Activated naive CD4-positive, alpha-beta T cell treated with anti-CD3 and anti-CD28 coated beads for 36 hours (primary cell): ENCODE results near the gene TAAR8. TPM values are rescaled to one million over a fixed set of nuclear protein-coding genes. Genes with fewer than 3 reads are reported as not detected.
"Not testable (repeated sequence)": the region's sequence is repeated elsewhere in the genome, so short reads cannot be mapped to it uniquely, and the experiment has no call there.

Experiments
- CTCF ChIA-PET: fragments of 350-600 bp; sonication (Branson Sonifier 250); formaldehyde crosslinking; loops from one replicate; lab custom pipeline; 2021; ENCODE audit warnings: antibody characterized with exemption; lab: Charles Lee
- DNase-seq: peaks from one replicate; pipeline ENCODE4 v3.0.0-alpha.2; 2020
- H3K27ac Mint-ChIP-seq: one replicate; pipeline ENCODE4 v1.8.0; 2021; ENCODE audit warnings: mild to moderate bottlenecking, mixed read lengths
- H3K27me3 Mint-ChIP-seq: one replicate; pipeline ENCODE4 v1.8.0; 2021; ENCODE audit warnings: low read depth, mixed read lengths
- H3K36me3 Mint-ChIP-seq: one replicate; pipeline ENCODE4 v1.8.0; 2021; ENCODE audit warnings: low read depth, mixed read lengths
- H3K4me1 Mint-ChIP-seq: one replicate; pipeline ENCODE4 v1.8.0; 2021; ENCODE audit warnings: low read depth, mixed read lengths
- H3K4me3 Mint-ChIP-seq: one replicate; pipeline ENCODE4 v1.8.0; 2021; ENCODE audit warnings: mild to moderate bottlenecking, moderate library complexity, mixed read lengths
- H3K9me3 Mint-ChIP-seq: one replicate; pipeline ENCODE4 v1.8.0; 2021; ENCODE audit warnings: mixed read lengths
- intact Hi-C: fragments of 100-400 bp; cut with micrococcal nuclease; formaldehyde crosslinking; loops from one replicate; pipeline ENCODE4 v1.15.1; 2023
- total RNA-seq, 2 experiments: library from RNA; stranded (reverse); gene quantifications; one replicate each; pipeline ENCODE4 v1.2.3, GENCODE V29; 2021

TAAR8 gene
- total RNA-seq, 2 experiments from 2014 or later: not detected

- peaks cover 29% of the 10 kb centered on the region for H3K27me3 Mint-ChIP-seq
- DNase-seq: no peak
- H3K4me1 Mint-ChIP-seq: no peaks in the 10 kb centered on the region
- H3K4me3 Mint-ChIP-seq: no peak overlapping the region
- no peaks in the 10 kb centered on the region for H3K36me3 Mint-ChIP-seq
- intact Hi-C loops: no loop called here
- CTCF ChIA-PET: no interaction called here
- H3K9me3 Mint-ChIP-seq: no peaks in the 10 kb centered on the region
- no peak overlapping the region for H3K27ac Mint-ChIP-seq
Measured at GRCh38 chr6:132596201-132596600, 43.7 kb downstream of the TAAR8 start.

DNA sequence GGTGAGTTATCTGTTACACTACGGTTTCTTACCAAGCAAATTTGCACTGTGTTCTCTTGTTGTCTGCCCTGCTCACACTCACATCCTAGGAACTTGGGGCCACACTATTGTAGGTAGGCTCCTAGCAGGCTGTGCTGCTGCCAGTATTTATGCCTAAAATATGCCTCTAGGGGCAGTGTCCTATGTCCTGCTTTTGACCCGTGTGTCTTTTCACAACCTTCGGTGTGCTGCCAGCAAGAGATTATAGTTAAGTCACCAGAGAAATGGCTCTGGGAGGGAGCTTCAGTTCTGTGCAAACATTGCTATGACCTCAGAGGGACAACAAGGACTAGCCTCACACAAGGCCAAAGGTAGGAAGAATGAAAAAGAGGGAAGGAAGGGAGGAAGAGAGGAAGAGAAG is 46.0 kb downstream of the TAAR8 start:
- no peak for DNase-seq
- no peak overlapping the region for H3K4me3 Mint-ChIP-seq
- no peaks in the 10 kb centered on the region for H3K36me3 Mint-ChIP-seq
- H3K4me1 Mint-ChIP-seq: no peaks in the 10 kb centered on the region
- no peaks in the 10 kb centered on the region for H3K9me3 Mint-ChIP-seq
- H3K27me3 Mint-ChIP-seq: peaks cover 29% of the 10 kb centered on the region
- H3K27ac Mint-ChIP-seq: no peak overlapping the region
- intact Hi-C loops: no loop called here
- CTCF ChIA-PET: no interaction called here

- intact Hi-C loops, H3K4me3 Mint-ChIP-seq, H3K4me1 Mint-ChIP-seq, H3K27ac Mint-ChIP-seq, H3K36me3 Mint-ChIP-seq, DNase-seq, H3K9me3 Mint-ChIP-seq: not testable (repeated sequence)
- peaks cover 19% of the 10 kb centered on the region for H3K27me3 Mint-ChIP-seq
- CTCF ChIA-PET: interaction anchor here (0.8 kb wide), 1 partner anchor 117 kb away, joined by 4 read pairs; no protein-coding TSS in a partner anchor
Measured at GRCh38 chr6:132600900-132601299, 48.4 kb downstream of the TAAR8 start.

Other genes with a start within 250 kb of the TAAR8 start
- not detected for gene MOXD1, start 151.2 kb upstream of the TAAR8 start, total RNA-seq
- 10 to 100 TPM; 11.3 to 11.7 TPM for gene STX7, start 39.6 kb upstream of the TAAR8 start, total RNA-seq
- not detected for gene TAAR9, start 14.4 kb upstream of the TAAR8 start, total RNA-seq
- gene TAAR6, start 17.6 kb downstream of the TAAR8 start, total RNA-seq: not detected
- gene TAAR5, start 37.1 kb downstream of the TAAR8 start, total RNA-seq: not detected
- gene TAAR2, start 71.6 kb downstream of the TAAR8 start, total RNA-seq: not detected
- not detected for gene TAAR1, start 106.5 kb downstream of the TAAR8 start, total RNA-seq
- not detected for gene VNN1, start 161.4 kb downstream of the TAAR8 start, total RNA-seq
- 1 to 10 TPM; 7.3 to 7.8 TPM for gene VNN2, start 205.2 kb downstream of the TAAR8 start, total RNA-seq
- gene SLC18B1, start 246.0 kb downstream of the TAAR8 start, total RNA-seq: 1 to 10 TPM; 5.1 to 6.1 TPM